HepG2 (cell line): ENCODE data around the gene KCNK7. TPM values are rescaled to one million over a fixed set of nuclear protein-coding genes. Genes with fewer than 3 reads are reported as not detected.

Source experiments
- ATF7-NPFF ChIP-seq: sonication (generic); formaldehyde crosslinking; IDR thresholded peaks from 2 replicates; pipeline ENCODE4 v1.8.1; 2023; ENCODE audit warnings: mild to moderate bottlenecking, low read depth, missing genetic modification reagents, moderate library complexity
- BORCS8-MEF2B ChIP-seq: sonication (generic); formaldehyde crosslinking; IDR thresholded peaks from 2 replicates; pipeline ENCODE4 v1.8.0; 2022; ENCODE audit warnings: mild to moderate bottlenecking, missing genetic modification reagents
- GABPA ChIP-seq, 2 experiments: IDR thresholded peaks; 2 replicates each; pipeline ENCODE4 v1.6.1; 2011 to 2016; ENCODE audit warnings: low read depth in 2 of 2, low read length in 1 of 2, missing biosample characterization in 1 of 2, missing genetic modification characterization in 1 of 2
- GLI4 ChIP-seq: sonication (generic); formaldehyde crosslinking; IDR thresholded peaks from 2 replicates; pipeline ENCODE4 v1.5.1; 2020; ENCODE audit warnings: missing genetic modification reagents, mild to moderate bottlenecking, moderate library complexity, borderline replicate concordance
- HCFC1 ChIP-seq: fragments of 150-350 bp; IDR thresholded peaks from 2 replicates; pipeline ENCODE4 v1.6.1; 2014; ENCODE audit warnings: low read depth, low read length
- KDM6A ChIP-seq: IDR thresholded peaks from 2 replicates; pipeline ENCODE4 v1.6.1; 2016; ENCODE audit warnings: low read depth
- KLF6 ChIP-seq: IDR thresholded peaks from 2 replicates; pipeline ENCODE4 v1.8.0; 2016; ENCODE audit warnings: missing biosample characterization, missing genetic modification reagents
- MATR3 ChIP-seq: sonication (generic); formaldehyde crosslinking; IDR thresholded peaks from 2 replicates; pipeline ENCODE4 v1.4.0; 2020; ENCODE audit warnings: missing genetic modification reagents
- MYC ChIP-seq: sonication (generic); formaldehyde crosslinking; IDR thresholded peaks from 2 replicates; pipeline ENCODE4 v1.9.0; 2021; ENCODE audit warnings: missing genetic modification reagents, borderline replicate concordance
- NCOR1 ChIP-seq: fragments of 200-600 bp; sonication (generic); IDR thresholded peaks from 2 replicates; pipeline ENCODE4 v1.7.0; 2017; ENCODE audit warnings: antibody characterized with exemption, low read length, borderline replicate concordance
- NFATC3 ChIP-seq: sonication (generic); formaldehyde crosslinking; IDR thresholded peaks from 2 replicates; pipeline ENCODE4 v1.5.1; 2020; ENCODE audit warnings: mild to moderate bottlenecking, missing genetic modification reagents
- SAP130 ChIP-seq: IDR thresholded peaks from 2 replicates; pipeline ENCODE4 v1.6.1; 2016; ENCODE audit warnings: low read depth
- SMAD3 ChIP-seq: sonication (generic); formaldehyde crosslinking; IDR thresholded peaks from 2 replicates; pipeline ENCODE4 v1.4.0; 2020; ENCODE audit warnings: missing genetic modification reagents
- SOX5 ChIP-seq: IDR thresholded peaks from 2 replicates; pipeline ENCODE4 v1.6.1; 2016; ENCODE audit warnings: borderline replicate concordance
- WIZ ChIP-seq: sonication (generic); formaldehyde crosslinking; IDR thresholded peaks from 2 replicates; pipeline ENCODE4 v1.5.1; 2020; ENCODE audit warnings: mild to moderate bottlenecking, missing genetic modification reagents
- ZBTB7A ChIP-seq: sonication (generic); formaldehyde crosslinking; IDR thresholded peaks from 2 replicates; pipeline ENCODE4 v1.8.0; 2022; ENCODE audit warnings: mild to moderate bottlenecking, missing genetic modification reagents
- ZFP36L1 ChIP-seq: sonication (generic); formaldehyde crosslinking; IDR thresholded peaks from 2 replicates; pipeline ENCODE4 v1.8.0; 2022; ENCODE audit warnings: mild to moderate bottlenecking, missing genetic modification reagents, moderate library complexity
- ZFX ChIP-seq: sonication (generic); formaldehyde crosslinking; IDR thresholded peaks from 2 replicates; pipeline ENCODE4 v1.4.0; 2020; ENCODE audit warnings: mild to moderate bottlenecking, low read depth, missing genetic modification reagents, moderate library complexity
- ZNF253 ChIP-seq: sonication (generic); formaldehyde crosslinking; IDR thresholded peaks from 2 replicates; pipeline ENCODE4 v1.8.0; 2022; ENCODE audit warnings: mild to moderate bottlenecking, missing genetic modification reagents, borderline replicate concordance
- ZNF281 ChIP-seq: sonication (generic); formaldehyde crosslinking; IDR thresholded peaks from 2 replicates; pipeline ENCODE4 v1.4.0; 2020; ENCODE audit warnings: missing genetic modification reagents, borderline replicate concordance
- ZNF552 ChIP-seq: sonication (generic); formaldehyde crosslinking; IDR thresholded peaks from 2 replicates; pipeline ENCODE4 v1.9.0; 2022; ENCODE audit warnings: missing genetic modification reagents, mild to moderate bottlenecking, borderline replicate concordance
- ZNF562 ChIP-seq: sonication (generic); formaldehyde crosslinking; IDR thresholded peaks from 2 replicates; pipeline ENCODE4 v1.8.0; 2022; ENCODE audit warnings: missing genetic modification reagents, borderline replicate concordance
- ZNF598 ChIP-seq: sonication (generic); formaldehyde crosslinking; IDR thresholded peaks from 2 replicates; pipeline ENCODE4 v1.5.1; 2020; ENCODE audit warnings: mild to moderate bottlenecking, missing genetic modification reagents, borderline replicate concordance
- ZNF639 ChIP-seq: conservative IDR thresholded peaks from 2 replicates; pipeline ENCODE4 v1.6.1; 2018; ENCODE audit warnings: missing genetic modification reagents
- ZZZ3 ChIP-seq: sonication (generic); formaldehyde crosslinking; IDR thresholded peaks from 2 replicates; pipeline ENCODE4 v1.4.0; 2020; ENCODE audit warnings: missing genetic modification reagents, mild to moderate bottlenecking, borderline replicate concordance
- polyA plus RNA-seq, 8 experiments: library from polyadenylated mRNA; depleted of rRNA in 3 of 8; stranded (reverse) in 7 of 8; unstranded in 1 of 8; fragments of >200 nt; fragmentation: Illumina TruSeq in 4 of 8; extraction: Trizol in 4 of 8; gene quantifications; 2 replicates each; pipeline versions ENCODE4 v1.2.1 to v1.2.3, GENCODE V29; 2011 to 2016; ENCODE audit warnings: low read depth in 4 of 8, missing spikeins in 1 of 8, mixed read lengths in 1 of 8; ENCODE audit not compliant: insufficient read depth in 1 of 8
- total RNA-seq, 5 experiments: library from RNA; depleted of rRNA; stranded (reverse); fragments of >200 nt; fragmentation: Illumina TruSeq; extraction: Trizol; gene quantifications; 2 replicates each; pipeline ENCODE4 v1.2.3, GENCODE V29; 2016; ENCODE audit warnings: low read depth in 1 of 5

KCNK7 gene
- total and polyA plus RNA-seq, 2 of the 13 experiments (the other 11 are each of a cell fraction or from before 2014, with no cell fraction given), result 0.11 TPM; not detected in 1

- TF ChIP-seq ZNF281 (CRISPR knock-in tag) (no peak), ZNF639 (peak; percentile 100), GABPA (IDR thresholded peaks at IDR 0.05; ENCODE audit: low read depth, low read length) (no peak), GABPA (CRISPR knock-in tag; IDR thresholded peaks at IDR 0.05; ENCODE audit: low read depth) (peak; percentile 99), KDM6A (CRISPR knock-in tag) (no peak), ZBTB7A (CRISPR knock-in tag) (no peak), SAP130 (CRISPR knock-in tag) (peak; percentile 98), GLI4 (CRISPR knock-in tag) (peak; percentile 78; the same call in 1 of the 2 replicates), NFATC3 (CRISPR knock-in tag) (no peak), ZFX (CRISPR knock-in tag) (peak; percentile 85), ZNF562 (CRISPR knock-in tag) (no peak), ATF7-NPFF (CRISPR knock-in tag) (no peak), HCFC1 (peak; percentile 86), ZZZ3 (CRISPR knock-in tag) (peak; percentile 66; the same call in 1 of the 2 replicates), ZNF552 (CRISPR knock-in tag) (peak; percentile 78), KLF6 (CRISPR knock-in tag) (0 out of 2 replicates have a peak, but pooled peaks have one; percentile 76), WIZ (CRISPR knock-in tag) (no peak), SOX5 (CRISPR knock-in tag) (peak; percentile 60; the same call in 1 of the 2 replicates), NCOR1 (peak; percentile 52; the same call in 1 of the 2 replicates), BORCS8-MEF2B (CRISPR knock-in tag) (peak; percentile 76), ZFP36L1 (CRISPR knock-in tag) (no peak; the same call in 1 of the 2 replicates), ZNF253 (CRISPR knock-in tag) (no peak), ZNF598 (0 out of 2 replicates have a peak, but pooled peaks have one; percentile 52), SMAD3 (CRISPR knock-in tag) (peak; percentile 74), MYC (CRISPR knock-in tag) (peak; percentile 90), MATR3 (CRISPR knock-in tag) (no peak)
Measured at GRCh38 chr11:65569973-65570918, 25.4 kb downstream of the KCNK7 start, which contains the start of gene ZNRD2 (continued).
